ENCODE measurements around the gene NAALADL1.

GRCh38 chr11:65107078-65107477, 48.7 kb upstream of the NAALADL1 start:
- TF ChIP-seq, protein P1, sequence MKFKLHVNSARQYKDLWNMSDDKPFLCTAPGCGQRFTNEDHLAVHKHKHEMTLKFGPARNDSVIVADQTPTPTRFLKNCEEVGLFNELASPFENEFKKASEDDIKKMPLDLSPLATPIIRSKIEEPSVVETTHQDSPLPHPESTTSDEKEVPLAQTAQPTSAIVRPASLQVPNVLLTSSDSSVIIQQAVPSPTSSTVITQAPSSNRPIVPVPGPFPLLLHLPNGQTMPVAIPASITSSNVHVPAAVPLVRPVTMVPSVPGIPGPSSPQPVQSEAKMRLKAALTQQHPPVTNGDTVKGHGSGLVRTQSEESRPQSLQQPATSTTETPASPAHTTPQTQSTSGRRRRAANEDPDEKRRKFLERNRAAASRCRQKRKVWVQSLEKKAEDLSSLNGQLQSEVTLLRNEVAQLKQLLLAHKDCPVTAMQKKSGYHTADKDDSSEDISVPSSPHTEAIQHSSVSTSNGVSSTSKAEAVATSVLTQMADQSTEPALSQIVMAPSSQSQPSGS (tag by site-specific recombination; IDR thresholded peaks at IDR 0.05; ENCODE audit: low read depth): no peak
- TF ChIP-seq, protein P2, sequence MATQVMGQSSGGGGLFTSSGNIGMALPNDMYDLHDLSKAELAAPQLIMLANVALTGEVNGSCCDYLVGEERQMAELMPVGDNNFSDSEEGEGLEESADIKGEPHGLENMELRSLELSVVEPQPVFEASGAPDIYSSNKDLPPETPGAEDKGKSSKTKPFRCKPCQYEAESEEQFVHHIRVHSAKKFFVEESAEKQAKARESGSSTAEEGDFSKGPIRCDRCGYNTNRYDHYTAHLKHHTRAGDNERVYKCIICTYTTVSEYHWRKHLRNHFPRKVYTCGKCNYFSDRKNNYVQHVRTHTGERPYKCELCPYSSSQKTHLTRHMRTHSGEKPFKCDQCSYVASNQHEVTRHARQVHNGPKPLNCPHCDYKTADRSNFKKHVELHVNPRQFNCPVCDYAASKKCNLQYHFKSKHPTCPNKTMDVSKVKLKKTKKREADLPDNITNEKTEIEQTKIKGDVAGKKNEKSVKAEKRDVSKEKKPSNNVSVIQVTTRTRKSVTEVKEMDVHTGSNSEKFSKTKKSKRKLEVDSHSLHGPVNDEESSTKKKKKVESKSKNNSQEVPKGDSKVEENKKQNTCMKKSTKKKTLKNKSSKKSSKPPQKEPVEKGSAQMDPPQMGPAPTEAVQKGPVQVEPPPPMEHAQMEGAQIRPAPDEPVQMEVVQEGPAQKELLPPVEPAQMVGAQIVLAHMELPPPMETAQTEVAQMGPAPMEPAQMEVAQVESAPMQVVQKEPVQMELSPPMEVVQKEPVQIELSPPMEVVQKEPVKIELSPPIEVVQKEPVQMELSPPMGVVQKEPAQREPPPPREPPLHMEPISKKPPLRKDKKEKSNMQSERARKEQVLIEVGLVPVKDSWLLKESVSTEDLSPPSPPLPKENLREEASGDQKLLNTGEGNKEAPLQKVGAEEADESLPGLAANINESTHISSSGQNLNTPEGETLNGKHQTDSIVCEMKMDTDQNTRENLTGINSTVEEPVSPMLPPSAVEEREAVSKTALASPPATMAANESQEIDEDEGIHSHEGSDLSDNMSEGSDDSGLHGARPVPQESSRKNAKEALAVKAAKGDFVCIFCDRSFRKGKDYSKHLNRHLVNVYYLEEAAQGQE (tag by site-specific recombination; IDR thresholded peaks at IDR 0.05): no peak
- TF ChIP-seq ZNF324 (tag by site-specific recombination; IDR thresholded peaks at IDR 0.05): no peak
- no peak for TF ChIP-seq SALL2 (tag by site-specific recombination; IDR thresholded peaks at IDR 0.05; ENCODE audit: borderline replicate concordance)
- no peak for TF ChIP-seq ZBTB7A (tag by site-specific recombination; IDR thresholded peaks at IDR 0.05; ENCODE audit: low read depth)
- TF ChIP-seq ZBTB20 (tag by site-specific recombination; IDR thresholded peaks at IDR 0.05): no peak
- TF ChIP-seq GLI2 (tag by site-specific recombination; IDR thresholded peaks at IDR 0.05; ENCODE audit: borderline replicate concordance, low read depth): no peak
- TF ChIP-seq ZNF274 (IDR thresholded peaks at IDR 0.05; ENCODE audit: low read length): no peak
- TF ChIP-seq ZNF274 (tag by site-specific recombination; IDR thresholded peaks at IDR 0.05; ENCODE audit: borderline replicate concordance): no peak
- TF ChIP-seq, protein P3, sequence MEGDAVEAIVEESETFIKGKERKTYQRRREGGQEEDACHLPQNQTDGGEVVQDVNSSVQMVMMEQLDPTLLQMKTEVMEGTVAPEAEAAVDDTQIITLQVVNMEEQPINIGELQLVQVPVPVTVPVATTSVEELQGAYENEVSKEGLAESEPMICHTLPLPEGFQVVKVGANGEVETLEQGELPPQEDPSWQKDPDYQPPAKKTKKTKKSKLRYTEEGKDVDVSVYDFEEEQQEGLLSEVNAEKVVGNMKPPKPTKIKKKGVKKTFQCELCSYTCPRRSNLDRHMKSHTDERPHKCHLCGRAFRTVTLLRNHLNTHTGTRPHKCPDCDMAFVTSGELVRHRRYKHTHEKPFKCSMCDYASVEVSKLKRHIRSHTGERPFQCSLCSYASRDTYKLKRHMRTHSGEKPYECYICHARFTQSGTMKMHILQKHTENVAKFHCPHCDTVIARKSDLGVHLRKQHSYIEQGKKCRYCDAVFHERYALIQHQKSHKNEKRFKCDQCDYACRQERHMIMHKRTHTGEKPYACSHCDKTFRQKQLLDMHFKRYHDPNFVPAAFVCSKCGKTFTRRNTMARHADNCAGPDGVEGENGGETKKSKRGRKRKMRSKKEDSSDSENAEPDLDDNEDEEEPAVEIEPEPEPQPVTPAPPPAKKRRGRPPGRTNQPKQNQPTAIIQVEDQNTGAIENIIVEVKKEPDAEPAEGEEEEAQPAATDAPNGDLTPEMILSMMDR (tag by site-specific recombination; IDR thresholded peaks at IDR 0.05): no peak

Measured in HEK293 (cell line).